Left renal pelvis (tissue), 4 donors: ENCODE data around the gene KDF1. TPM values are rescaled to one million over a fixed set of nuclear protein-coding genes. Genes with fewer than 3 reads are reported as not detected.
"Not testable (repeated sequence)": the region's sequence is repeated elsewhere in the genome, so short reads cannot be mapped to it uniquely, and the experiment has no call there.

Experiments used
- DNase-seq, 4 donors: peaks; one replicate each; pipeline ENCODE4 v3.0.0-alpha.2; 2013; ENCODE audit warnings: low read depth in 4 of 4, low spot score in 3 of 4
- polyA plus RNA-seq, 4 donors: library from polyadenylated mRNA; unstranded; fragments of 120-200 nt; gene quantifications; one replicate each; pipeline ENCODE4 v1.2.1, GENCODE V29; 2013; ENCODE audit not compliant: insufficient read length in 4 of 4

KDF1 gene
- polyA plus RNA-seq, 4 donors: 0.20 to 11.0 (median 8.7) TPM

GRCh38 chr1:26960625-26960966 is 328 bp upstream of the KDF1 start:
- no peak for DNase-seq

DNA sequence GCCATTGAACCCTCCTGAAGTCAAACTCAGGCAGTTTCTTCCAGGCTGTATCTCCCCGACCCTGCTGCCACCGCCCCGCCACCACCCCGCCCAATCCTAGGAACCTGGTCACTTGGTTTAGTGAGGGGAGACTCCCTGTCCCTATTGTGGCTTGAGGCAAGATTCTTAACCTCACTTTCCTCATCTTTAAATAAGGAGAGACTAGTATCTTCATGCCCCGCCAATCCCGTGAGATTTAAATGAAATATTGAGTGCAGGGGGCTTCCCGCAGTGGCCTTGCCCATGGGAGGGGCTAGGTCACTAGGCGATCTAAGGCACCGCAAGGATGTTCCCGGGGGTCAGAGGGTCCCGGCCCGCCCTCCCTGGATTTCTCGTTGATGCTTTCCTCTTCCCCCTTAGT is 998 bp downstream of the KDF1 start:
- DNase-seq: no peak

GRCh38 chr1:26957306-26957705 is 3.0 kb downstream of the KDF1 start:
- DNase-seq: no peak

- DNase-seq: no peak
Observed at GRCh38 chr1:26956321-26956720, 3.9 kb downstream of the KDF1 start.

DNA sequence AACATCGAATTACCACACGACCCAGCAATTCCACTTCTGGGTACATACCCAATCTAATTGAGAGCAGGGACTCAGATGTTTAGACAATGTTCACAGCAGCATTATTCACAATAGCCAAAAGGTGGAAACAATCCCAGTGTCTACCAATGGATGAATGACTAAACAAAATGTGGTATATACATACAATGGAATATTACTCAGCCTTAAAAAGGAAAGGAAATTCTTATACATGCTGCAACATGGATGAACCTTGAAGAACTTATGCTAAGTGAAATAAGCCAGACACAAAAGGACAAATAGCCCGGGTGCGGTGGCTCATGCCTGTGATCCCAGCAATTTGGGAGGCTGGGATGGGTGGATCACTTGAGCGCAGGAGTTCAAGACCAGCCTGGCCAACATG is 6.9 kb downstream of the KDF1 start:
- no peak for DNase-seq

- DNase-seq: no peak
Observed at GRCh38 chr1:26951821-26952497, 8.3 kb downstream of the KDF1 start.

DNA sequence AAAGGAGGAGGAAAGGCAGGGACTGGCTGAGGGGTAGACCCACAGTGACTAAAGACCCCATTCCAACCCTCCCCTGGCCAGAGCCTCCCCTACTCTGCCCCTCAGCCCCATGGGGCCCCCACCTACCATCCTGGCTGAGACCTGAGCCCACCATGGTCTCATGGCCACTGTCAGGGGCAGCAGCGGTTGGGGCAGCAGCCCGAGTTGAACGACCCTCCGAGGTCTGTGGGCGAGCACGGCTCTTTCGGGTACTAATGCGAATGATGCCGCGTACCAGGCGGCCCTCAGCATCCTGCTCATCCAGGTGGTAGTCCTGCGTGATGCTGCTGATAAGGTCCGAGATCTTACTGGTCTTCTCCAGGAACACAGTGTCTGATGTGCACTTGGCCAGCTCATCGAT is 9.1 kb downstream of the KDF1 start:
- no peak for DNase-seq

DNA sequence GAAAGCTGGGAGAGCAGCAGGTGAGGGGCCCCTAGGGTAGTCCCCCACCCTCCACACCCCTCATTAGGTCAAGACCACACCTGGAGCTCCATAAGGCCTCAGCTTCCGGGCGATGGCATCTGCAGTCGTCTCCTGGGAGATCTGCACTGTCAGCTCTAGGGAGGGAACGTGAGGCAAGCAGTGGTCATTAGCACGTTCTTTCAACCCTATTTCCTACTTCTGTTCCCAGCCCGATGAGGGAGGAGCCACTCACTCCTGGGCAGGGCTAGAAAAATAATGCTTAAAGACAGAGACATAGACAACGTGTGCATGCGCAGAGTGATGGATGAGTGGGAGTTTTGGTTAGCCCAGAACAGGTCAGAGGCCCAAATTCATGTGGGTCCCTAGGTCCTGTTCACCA is 9.7 kb downstream of the KDF1 start:
- no peak for DNase-seq

DNA sequence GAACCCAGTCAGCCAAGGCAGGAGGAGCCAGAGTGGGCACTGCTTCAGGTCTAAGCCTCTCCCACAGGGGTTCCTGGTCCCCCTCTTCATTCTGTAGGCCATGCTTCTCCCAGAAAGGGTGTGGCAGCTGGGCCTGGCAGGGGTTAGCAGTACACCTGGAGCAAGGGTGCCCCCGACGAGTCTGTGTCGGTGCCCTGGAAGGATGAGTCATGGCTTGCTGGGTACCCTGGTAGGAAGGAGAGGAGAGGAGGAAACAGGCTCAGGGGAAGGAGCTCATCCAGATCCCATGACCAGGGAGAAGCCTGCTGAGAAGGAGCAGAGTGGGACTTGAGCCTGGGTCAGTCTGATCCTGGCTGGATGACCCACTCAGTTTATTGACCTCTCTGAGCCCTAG is 10.3 kb downstream of the KDF1 start:
- no peak for DNase-seq

GRCh38 chr1:26949266-26949925 is 10.9 kb downstream of the KDF1 start:
- DNase-seq: no peak

DNA sequence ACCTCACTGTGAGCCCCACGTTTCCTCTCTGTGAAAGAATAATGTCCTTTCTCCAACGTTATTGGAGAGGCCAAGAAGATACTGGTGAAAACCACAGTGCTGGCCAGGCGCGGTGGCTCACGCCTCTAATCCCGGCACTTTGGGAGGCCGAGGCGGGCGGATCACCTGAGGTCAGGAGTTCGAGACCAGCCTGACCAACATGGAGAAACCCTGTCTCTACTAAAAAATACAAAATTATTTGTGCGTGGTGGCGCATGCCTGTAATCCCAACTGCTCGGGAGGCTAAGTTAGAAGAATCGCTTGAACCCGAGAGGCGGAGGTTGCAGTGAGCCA is 11.6 kb downstream of the KDF1 start:
- DNase-seq: not testable (repeated sequence)

- DNase-seq: no peak
Observed at GRCh38 chr1:26946270-26946669, 14.0 kb downstream of the KDF1 start.

DNA sequence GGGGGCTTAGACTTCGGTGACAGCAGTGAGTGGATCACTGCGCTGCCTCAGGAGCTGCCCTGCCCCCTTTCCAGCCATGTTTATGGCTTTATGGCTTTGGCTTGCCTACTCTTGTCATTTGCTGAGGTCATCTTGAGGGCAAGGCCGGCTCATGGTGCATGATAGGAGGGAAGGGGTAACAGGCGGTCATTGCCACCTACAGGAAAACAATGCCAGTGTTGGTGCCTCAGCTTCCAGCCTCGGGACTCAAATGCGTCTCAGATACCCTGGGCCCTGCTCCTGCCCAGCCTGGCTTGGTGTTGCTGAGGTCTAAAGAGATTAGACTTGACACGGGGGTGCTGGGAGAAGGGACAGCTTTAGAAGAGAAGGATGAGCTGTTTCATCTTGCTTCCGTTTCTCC is 14.5 kb downstream of the KDF1 start:
- no peak for DNase-seq

DNA sequence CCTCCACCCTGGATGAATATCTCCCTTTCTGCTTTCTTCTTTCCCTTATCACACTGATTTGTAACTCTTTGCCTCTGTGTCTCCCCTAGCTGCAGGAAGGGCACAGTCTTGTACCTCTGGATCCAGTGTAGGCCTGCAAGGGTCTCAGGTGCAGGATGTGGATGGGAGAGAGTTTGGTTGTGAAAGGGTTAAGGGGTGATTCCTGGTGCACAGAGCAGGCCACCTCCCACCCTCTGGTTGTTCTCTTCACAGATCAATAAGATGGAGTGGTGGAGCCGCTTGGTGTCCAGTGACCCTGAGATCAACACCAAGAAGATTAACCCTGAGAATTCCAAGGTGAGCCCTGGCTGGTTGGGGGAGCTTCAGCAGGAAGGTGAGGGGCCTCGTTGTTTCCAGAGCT is 15.1 kb downstream of the KDF1 start:
- no peak for DNase-seq

DNA sequence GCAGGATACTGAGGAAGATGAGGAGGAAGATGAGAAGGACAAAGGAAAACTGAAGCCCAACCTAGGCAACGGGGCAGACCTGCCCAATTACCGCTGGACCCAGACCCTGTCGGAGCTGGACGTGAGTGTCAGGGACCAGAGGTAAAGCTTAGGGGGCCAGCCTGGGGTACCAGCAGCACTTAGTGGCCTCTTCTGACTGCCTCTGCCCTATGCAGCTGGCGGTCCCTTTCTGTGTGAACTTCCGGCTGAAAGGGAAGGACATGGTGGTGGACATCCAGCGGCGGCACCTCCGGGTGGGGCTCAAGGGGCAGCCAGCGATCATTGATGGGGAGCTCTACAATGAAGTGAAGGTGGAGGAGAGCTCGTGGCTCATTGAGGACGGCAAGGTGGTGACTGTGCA is 17.6 kb downstream of the KDF1 start:
- DNase-seq: no peak

DNA sequence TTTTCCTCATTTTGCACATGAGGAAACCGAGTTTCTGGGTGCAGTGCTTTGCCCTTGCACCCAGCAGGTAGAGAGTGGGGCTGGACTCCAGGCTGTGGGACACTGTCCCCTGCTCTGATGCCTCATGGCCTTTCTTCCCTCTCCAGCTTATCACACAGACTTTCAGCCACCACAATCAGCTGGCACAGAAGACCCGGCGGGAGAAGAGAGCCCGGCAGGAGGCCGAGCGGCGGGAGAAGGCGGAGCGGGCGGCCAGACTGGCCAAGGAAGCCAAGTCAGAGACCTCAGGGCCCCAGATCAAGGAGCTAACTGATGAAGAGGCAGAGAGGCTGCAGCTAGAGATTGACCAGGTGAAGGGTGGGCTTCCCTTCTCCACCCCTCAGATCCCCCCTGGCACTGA is 19.0 kb downstream of the KDF1 start:
- DNase-seq: no peak

- no peak for DNase-seq
Observed at GRCh38 chr1:26938659-26939025, 21.6 kb downstream of the KDF1 start.

DNA sequence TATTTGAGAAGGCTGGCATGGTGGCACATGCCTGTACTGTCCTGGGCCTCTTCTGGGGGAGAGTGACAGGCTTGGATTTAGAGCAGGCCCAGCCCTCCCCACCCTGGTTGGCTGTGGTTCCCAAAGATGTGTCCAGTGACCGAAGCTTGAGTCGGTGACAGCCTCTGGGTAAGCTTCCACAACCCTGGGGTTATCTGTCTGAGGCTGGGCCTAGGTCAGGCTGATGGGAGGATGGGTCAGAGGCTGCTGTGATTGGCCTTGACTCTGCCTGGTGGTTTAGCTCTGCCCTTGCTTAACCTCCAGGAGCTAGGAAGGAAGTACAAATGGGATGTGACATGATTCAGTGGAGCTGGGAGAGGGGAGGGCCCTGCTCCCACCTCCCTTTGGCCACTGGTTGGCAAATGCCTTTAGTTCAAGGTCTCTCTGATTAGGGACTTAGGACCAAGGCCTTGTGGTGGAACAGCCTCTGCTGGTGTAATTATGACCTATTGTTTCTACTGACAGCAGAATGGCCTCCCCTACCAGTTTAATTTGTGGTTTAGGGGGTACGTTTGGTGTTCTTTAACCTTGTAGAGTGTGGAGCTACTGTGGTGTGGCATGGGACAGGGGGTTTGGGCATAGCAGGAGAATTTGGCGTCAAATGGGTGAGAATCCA is 22.1 kb downstream of the KDF1 start:
- no peak for DNase-seq

GRCh38 chr1:26936823-26937222 is 23.4 kb downstream of the KDF1 start:
- DNase-seq: no peak

- DNase-seq: no peak
Observed at GRCh38 chr1:26932531-26932930, 27.7 kb downstream of the KDF1 start.

DNA sequence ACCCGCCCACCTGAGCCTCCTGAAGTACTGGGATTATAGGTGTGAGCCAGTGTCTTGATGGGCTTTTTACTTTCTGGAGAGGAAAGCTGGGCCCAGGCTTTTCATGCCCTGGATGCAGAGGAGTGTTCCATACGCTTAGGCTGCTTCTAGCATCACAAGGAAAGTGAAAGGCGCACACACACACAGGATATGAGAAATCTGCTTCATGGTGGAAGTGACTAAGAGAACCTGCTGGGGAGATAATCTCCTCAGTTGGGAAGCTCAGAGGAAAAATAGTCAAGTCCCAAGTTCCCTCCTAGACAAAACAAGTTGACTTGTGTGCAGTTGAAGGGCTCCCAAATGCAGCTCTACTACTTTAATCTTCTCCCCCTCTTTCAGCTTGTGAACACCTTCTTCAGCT is 36.6 kb downstream of the KDF1 start:
- DNase-seq: no peak

DNA sequence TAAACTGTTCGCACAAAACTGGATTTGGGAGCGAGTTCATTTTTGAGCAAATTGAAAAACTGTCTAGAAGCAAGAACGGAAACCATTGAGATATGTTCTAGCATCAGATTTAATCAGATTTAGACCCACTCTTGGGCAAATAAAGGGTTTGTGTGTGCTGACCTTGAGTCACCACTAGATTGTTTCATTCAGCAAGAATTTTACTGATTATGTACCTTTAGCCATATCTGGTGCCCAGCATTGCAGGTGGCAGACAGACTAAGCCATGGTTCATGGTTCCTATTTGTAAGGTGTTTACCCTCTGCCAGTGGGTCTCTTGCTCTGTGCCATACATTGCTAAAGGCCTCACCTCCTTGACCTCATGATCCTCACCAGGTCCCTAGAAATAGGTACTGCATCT is 37.4 kb downstream of the KDF1 start:
- DNase-seq: no peak

DNA sequence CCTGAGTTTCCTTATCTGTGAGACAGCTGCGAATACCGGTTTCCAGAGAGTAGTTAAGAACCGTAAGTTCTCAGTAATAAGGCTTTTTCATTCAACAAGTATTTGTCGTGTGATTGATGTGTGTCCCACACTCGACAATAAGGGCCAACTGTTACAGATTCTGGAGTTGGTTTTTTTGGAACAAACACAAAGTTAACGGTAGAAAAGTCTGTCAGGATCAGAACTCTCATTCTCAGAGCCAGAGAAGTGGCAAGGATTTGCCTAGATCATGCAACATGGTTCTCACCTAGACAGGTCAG is 37.9 kb downstream of the KDF1 start:
- DNase-seq: no peak
